Inflammatory macrophage treated with lipopolysaccharide for 1 hour (primary cell): ENCODE results near the gene IL16.
"Not testable (repeated sequence)": the region's sequence is repeated elsewhere in the genome, so short reads cannot be mapped to it uniquely, and the experiment has no call there.

ENCODE experiments used
- DNase-seq, 2 donors: peaks; one replicate each; pipeline ENCODE4 v3.0.0-alpha.2; 2020 to 2022

The IL16 gene

DNA sequence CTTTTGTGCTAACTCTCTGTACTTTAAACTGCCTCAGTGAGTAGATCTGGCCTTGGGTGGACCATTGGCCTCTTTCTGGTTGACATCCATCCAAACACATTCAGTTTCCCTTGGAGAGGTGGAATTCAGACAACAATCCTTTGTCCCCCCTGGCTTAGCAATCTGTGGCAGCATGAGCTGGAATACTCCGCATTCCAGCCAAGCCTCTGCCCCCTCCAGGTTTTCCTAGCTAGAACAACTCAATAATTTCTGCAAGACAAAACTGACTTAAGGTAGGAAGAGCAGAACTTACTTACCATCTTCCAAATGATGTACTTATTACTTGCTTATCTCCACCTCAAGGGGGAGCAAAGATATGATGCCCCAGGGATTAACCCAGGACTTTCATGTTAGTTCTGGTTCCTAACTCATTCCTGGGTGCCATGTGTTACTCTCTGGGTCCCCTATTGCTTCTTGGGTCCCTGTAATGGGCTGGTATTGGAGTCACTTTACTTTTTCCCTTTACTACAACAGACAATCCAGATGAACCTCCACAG, 21.8 kb upstream of the IL16 start:
- DNase-seq: no peak

DNA sequence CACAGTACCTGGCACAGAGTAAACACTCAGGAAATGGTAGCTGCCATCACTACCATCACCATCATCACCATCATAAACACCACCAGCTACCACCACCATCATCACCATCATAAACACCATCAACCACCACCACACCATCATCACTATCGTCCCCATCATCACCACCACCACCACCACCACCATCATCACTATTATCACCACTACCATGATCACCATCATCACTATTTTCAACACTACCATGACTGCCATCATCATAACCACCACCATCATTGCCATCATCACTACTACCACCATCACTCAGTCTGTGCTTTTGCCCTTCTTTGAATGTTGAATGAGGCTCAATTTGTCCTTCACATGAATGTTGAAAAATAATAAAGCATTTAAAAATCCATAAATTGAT, 21.2 kb upstream of the IL16 start:
- no peak for DNase-seq

DNA sequence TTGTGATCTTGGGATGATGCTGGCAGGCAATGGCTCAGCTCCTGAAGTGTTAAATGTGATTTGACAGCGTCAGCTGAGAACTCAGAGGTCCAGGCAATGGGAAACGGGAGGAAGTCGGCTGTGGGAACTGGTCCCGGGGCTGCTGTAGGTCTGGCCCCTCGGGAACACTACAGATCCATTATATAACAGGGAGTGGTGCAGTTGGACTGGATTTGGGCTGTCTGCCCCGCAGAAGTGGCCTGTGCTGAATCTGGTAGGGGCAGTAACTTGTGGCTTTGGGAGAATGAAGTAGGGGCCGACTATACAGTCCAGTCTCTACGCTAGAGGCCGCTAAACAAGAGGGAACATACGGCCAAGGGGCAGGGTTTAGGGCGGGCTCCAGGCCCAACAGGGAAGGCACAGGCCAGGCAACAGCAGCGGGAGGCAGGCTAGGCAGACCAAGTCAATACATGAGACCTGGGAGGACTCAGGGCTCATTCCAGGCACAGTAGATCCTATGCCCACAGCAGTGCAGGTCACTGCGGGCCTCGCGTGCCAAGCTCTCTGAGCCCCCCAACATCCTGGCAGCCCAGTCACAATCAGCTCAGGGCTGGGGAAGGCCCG, 20.3 kb upstream of the IL16 start:
- no peak for DNase-seq

DNA sequence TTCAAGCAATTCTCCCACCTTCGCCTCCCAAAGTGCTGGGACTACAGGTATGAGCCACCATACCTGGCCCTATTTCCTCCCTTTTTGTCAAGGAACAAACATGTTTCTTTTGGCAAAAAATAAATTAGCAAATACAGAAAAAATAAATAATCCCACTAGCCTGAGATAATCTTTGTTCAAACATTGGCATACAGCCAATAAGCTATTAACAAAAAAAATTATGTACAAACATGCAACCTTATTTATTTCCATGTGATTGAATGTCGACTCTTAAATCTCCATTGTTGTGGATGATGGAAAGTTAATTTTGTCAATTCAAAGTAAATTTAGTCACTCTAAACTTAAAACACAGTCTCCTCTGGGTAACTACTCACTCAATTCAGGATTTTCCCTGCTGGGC, 18.3 kb upstream of the IL16 start:
- no peak for DNase-seq

DNA sequence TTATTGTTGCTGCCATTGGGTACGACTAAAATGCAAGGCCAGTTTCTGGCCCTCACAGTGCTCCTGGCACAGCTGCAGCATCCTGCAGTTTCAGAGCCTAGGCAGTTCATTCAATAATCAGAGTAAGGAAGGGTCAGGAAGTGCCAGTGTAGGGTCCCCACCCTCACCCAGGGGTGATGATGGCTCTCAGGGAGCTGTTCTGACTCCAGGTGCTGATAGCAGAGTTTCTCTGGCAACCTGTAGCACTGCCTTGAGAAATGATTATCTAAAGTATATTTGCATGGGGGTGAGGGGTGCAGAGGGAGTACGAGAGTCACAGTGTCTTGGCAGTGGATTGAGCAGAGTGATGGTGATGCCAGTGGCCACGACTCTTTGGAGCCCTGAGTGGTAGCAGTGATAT, 15.5 kb upstream of the IL16 start:
- DNase-seq: no peak

DNA sequence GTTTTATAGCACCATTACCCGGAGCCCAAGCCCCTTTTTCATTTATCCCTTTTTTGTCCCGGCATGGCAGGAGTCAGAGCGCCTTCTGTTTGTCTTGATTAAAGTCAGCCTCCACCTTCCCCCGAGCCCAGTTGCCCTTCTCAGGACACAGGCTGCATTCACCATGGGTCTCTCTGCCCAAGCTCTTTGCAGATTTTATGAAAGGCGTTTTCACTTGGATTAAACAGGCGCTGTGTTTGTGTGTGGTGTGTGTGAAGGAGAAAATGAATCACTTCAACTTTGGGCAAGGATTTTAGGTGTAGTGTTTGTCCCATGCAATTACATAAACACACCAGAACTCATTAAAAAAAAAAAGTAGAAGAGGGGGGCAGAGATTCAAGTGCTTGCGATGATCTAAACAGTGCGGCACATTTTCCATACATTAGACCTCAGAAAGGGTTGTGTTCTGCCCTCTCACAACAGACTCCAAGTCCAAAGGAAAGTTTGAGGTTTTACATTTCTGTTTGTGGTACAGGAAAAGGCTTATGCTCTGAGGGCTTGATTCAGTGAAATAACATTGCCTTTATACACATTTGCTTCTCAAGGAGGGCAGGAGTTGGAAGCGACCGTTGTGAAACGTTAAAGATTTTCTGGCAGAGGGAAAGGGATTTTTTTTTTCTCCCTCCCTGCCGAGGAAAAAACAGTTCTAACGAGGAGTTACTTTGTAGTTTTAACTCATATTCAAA, 14.5 kb upstream of the IL16 start:
- DNase-seq: no peak

DNA sequence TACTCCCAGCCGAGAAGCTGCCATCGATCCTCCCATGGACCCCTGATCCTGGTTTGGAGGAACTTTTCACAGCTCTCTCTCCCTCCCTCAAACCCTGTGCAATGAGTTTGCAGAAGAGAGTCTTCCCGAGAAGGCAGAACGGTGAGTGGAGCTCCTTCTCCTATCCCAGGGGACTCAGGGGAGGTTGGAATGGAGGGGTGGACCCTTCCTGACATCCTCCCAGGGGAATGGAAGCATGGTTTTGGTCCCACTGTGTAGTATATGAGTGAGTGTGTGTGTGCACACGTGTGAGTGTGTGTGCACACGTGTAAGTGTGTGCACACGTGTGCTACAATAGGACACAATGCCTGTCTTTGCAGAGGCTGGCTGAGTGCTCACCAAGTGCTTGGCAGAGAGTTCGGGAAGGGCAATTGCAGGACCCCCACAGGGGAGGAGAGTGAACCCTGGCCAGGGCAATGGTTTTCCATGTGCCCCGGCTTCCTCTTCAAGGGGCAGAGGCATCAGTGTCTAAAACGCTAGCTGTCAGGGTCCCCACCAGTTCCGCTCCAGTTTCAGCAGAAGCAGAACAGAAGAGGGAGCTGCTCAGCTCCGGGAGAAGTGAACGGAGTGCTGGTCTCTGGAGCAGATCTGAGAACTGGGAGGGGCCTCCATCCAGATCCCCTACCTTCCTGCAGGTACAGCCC, 13.8 kb upstream of the IL16 start:
- DNase-seq: no peak

DNA sequence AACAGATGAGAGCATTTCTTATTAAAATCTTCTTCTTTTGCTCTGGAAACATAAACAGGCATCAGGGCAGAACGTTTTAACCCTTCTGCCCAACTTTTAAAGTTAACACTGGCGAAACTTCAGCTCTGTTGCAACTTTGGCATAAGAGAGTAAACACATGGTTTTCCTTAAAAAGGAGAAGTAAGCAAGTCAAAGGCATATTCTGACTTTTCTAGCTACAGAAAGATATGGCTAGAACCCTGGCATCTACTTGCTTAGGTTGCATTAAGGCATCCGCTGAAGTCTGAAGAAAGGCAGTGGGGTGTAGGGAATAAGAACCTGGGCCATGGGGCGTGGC, 13.3 kb upstream of the IL16 start:
- DNase-seq: peak; percentile 47 to 62

DNA sequence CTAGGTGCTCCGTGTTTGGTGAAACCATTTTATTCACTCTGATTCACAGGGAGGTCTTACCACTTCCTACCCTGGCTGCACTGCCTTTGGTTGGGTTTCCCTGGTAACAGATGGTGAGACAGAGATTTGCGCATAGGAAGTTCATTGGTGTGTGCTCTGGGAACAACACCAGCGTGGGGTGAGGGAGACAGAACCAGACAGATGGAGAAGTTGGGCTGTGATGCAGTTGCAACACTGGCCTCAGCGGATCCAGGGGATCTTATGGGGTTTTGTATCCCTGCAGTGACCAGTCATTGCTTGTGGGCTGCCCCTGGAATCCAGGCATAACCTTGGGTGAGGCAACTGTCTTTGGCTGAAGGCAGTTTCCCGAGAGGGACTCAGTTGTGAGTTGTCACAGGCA, 12.5 kb upstream of the IL16 start:
- peak; percentile 70 to 92 for DNase-seq

DNA sequence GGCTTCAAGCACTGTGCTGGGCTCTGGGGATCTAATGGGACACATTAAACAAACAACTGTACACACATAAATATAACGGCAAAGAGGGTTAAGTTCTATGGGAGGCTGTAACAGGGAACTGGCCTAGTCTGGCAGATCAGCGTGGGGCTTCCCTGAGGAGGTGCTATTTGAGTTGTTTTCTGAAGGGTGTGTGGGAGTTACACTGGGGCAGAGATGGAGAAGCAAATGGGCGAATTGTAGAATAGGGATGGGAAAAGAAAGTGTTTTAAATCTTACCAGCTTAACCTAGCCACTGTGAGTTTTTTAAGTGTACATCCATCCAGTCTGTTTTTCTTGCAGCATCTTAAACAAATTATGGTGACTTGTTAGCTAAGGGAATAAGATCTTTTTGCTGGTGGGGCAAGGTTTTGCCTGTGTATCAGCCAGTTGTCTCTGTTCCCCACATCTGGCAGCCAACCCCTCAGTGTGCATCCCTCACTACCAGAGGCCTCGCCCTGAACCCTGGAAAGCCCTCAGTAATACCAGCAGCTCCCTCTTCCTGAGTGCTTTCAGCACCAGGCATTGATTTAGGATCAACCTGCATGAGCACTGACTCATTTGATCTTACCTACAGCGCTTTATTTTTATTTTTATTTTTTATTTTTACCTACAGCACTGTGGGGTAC, 10.9 kb upstream of the IL16 start:
- peak; percentile 23 to 60 for DNase-seq

DNA sequence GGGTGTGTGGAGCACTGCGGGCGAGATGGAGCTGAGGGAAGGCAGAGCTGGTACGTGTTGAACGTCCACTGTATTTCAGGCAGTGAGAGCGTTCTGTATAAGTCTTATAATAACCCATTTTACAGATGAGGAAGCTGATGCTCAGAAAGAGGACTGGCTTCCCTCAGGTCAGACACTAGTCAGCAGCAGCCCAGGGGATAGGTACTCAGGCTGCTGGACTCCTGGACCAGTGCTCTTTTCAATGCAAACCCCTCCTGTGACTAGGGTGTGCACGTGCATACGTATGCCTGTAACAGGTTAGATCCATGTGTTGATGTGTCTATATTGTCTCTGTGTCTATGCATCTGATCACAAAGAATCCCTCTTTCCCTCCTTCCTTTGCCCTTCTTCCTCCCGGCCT, 8.3 kb upstream of the IL16 start:
- DNase-seq: no peak

DNA sequence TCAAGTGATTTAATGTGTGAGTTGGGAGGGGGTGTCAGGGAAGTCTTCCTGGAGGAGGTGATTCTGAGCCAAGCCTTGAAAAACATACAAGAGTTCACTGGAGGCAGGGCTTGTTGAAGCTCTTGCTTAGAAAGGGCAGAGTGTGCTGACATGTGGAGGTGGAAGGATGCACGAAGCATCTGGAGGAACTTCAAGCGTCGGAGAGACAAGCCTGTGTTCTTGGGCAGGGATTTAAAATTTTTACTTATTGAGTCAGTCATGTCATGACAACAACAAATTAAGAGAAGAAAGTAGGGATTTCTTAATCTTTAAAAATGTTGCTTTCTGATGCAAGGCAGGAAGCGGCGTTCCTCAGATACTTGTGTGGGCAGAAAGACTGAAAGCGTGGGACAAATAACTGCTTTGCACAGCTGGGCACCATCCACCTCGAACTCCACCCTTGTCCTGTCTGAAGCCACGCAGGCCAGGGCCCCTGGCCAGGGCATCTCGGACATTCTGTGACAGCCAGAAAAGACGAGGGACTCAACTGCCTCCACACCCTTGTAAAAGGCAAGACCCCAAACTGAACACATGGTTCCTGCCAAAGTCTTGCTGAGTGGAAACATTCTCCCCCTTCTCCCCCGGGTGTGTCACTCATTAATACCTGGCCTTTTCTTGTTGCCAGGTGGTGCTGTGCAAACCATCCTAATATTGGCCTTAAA, 6.9 kb upstream of the IL16 start:
- DNase-seq: peak; percentile 83 to 84

DNA sequence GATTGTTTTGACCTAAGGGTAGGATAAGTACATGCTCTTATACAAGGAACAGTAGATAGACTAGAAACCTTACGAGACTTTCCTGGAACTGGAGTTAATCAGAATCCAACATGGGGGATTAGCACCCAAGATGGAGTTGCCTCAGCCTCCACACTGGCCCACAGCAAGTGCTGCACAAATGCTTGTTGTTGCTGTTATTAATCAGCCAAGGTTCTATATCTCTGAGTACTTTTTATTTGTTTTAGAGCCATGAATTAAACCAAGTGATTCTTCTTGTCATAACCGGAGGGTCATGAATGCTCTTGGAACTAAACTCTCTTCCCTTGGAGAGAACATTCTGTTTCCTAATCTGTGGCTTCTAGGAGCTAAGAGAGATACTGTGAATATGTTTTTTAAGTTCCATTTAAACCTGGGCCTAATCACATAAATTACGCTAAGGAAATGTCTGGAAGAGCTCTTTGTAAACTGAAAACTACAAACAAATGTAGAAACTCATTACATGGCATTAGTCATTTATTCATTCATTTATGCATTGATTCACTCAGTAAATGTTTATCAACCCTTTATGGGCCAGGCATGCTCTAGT, 5.7 kb upstream of the IL16 start:
- no peak for DNase-seq

DNA sequence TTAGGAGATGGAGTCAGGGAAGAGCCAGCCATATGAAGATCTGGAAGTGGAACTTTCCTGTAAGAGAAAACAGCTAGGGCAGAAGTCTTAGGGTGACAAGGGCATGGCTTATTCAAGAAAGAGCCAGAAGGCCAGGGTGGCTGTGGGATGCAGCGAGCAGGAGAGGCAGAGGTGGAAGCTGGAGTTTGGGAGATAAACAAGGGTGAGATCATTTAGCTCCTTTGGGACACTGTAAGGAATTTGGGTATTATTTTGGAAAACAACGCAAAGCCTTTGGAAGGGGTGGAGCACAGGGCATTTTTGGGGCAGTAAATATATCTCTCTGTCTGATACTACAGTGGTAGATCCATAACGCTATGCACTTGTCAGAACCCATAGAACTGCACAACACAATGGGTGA, 5.0 kb upstream of the IL16 start:
- no peak for DNase-seq

DNA sequence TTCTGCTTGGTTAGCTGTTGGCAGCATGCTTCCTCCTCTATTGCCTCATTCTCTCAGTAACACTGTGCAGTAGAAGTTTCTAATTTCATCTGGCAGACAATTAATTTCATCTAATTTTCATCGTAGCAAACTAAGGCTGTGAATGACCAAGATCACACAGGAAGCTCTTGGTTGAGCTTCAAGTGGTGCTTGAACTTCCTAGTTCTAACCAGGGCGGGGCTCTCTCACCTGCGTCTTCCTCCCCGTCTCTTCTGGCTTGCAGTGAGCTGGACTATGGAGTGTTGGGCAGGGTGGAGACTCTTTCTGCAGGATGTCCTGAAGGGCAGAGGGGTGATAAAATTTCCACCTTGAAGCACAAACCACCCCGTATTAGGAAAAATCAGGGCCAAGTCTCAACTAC, 2.0 kb upstream of the IL16 start:
- DNase-seq: no peak

DNA sequence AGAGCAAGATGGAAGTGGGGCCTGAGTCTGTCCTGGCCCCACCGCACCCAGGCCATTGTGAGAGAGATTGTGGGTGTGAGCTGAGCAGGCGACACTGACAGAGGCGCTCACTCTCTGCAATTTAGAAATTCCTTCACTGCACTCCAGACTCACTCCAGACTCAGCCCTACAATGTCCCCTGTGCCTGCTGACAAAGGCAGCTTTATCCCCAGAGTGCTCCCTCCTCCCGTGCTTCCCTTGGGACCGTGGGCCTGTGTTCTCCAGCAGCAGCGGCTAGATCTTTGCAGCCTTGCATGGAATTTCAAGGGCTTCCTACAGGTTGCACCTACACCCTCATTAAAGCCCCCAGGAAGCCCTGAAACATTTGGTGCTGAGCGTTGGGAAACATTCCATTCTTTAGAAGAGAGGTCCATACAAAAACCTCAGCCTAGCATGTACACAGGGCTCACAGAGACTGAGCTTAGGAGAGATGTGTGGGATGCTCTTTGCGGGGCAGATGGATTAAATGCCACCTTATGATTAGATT, 1.3 kb upstream of the IL16 start:
- no peak for DNase-seq

DNA sequence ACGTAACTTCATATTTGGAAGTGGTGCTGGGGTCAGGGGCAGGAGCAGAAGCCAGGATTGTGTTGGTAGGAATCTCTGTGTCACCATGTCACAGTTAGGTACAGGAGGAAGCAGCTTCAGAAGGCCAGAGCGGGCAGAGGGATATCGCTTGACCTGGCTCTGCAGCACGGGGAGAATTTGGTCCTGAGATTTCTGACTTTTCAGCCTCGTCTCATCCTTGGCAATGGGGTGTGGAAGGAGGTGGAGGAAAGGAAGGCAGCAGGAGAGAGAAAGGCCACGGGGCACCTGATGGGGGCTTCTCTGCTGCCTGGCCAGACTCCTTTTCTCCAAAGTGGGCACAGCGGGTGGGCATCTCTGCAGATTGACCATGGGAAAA, 564 bp downstream of the IL16 start:
- DNase-seq: no peak

DNA sequence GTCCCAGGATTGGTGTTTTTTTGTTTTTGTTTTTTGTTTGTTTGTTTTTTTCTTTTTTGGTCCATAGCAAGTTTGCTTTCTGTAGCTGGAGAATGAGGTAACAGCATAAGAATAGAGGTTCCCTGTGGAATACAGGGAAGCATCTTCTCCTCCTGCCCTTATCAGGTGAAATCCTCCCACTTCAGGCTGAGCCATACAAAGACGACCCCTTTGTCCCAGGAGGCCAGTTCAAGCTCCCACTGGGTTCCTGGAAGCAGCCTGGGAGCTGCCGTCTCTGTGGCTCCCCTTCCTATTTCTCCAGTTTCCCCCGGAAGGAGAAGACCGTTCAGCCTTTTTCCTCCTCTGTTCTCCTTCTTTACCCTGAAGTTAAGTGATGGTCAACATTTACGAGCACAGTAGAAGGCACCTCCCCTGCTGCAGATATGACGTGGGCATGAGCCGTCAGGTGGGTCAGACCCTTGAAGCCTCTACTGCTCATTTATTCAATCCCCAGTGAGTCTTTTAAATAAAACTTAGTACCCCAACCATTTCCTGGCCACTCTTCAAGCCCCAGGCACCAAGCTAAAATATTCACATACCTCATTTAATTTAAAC, 1.1 kb downstream of the IL16 start:
- DNase-seq: no peak

DNA sequence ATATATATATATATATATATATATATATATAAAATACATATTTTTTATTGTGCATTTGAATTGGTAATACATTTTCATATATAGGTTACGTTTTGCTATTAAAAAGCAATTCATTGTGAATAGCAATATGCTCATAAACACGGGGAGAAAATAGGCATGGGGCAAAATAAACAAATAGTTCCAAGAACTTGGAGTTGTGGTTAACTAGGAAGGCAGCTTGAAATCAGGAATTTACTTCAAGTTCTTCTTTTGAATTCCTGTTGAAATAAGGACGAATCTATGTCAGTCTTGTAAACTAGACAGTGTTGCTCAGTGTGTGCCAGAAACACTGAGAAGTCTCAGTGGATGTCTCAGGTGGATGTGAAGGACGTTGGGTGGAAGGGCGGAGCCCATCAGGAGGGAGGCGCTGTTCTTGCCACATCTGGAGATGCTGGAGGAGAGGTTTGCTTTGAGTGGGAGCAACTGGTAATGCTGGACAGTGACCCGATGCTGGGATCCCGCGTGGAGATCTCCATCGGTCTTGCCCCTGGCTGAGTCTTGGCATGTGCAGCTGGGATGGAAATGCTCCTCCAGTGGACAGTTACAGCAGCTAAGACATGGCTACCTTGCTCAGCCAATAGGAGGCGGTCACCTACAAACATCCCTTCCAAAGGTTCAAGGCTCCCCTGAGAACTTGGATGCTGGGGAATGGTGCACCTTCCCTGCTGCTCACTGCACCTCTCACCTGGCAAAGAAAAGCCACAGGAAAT, 2.5 kb downstream of the IL16 start:
- no peak for DNase-seq

DNA sequence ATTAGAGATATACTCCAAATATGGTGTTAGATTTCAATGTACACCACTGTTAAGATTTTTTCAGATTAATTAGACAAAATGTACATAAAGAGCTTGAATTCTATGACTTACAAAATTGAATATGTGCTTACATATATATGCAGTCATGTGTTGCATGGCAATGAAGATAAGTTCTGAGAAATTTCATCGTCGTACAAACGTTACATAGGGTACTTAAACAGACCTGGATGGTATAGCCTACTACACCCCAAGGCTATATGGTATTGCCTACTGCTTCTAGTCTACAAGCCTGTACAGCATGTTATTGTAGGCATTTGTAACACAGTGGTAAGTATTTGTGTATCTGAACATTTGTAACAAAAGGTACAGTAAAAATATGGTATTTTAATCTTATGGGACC, 9.3 kb downstream of the IL16 start:
- no peak for DNase-seq

DNA sequence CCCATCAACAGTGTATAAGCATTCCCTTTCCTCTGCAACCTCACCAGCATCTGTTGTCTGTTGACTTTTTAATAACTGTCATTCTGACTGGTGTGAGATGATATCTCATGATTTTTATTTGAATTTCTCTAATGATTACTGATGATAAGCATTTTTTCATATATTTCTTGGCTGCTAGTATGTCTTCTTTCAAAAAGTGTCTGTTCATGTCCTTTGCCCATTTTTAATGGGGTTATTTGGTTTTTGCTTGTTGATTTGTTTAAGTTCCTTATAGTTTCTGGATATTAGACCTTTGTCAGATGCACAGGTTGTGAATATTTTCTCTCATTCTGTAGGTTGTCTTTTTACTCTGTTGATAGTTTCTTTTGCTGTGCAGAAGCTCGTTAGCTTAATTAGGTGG, 11.3 kb downstream of the IL16 start:
- DNase-seq: not testable (repeated sequence)
